ENCODE results near the gene HCFC1. TPM values are rescaled to one million over a fixed set of nuclear protein-coding genes. Genes with fewer than 3 reads are reported as not detected.

HCFC1 gene
- total and polyA plus RNA-seq, 9 donors, result 13.3 to 62.5 (median 43.2) TPM

DNA sequence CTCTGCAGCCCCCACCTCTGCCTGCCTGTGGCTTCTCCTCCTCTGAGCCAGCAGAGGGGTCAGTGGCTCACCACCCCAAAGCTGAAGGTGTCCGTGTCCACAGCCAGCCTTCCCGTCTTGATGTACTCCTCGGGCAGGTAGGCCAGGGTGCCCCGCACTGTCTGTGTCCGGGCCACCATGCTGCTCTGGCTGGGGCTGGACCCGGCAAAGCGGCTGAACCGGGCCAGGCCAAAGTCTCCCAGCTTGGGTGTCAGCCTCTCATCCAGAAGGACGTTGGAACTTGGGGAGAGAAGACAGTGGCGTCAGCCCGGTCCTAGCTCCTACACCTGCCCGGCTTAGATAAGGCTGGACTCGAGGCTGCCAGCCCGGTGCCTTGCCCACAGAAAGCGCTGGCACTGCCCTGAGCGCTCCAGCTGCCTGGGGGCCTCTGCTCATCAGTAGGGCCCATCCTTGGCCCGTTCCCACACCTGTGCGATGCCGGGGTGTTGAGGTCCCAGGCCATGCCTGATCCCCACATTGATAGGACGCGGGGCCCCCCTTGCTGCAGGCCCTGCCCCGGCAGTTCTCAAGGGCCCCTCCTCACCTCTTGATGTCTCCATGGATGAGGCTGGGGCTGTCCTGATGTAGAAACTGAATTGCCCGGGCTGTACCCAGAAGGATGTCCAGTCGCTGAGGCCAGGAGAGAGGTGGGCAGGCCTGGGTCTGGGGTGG, 44.9 kb upstream of the HCFC1 start:
- Histone ChIP-seq H3K27me3 (no peaks in the 10 kb centered on the region), H3K36me3 (no peaks in the 10 kb centered on the region), H3K4me1 (ENCODE audit: insufficient read depth) (no peaks in the 10 kb centered on the region), H3K27ac (no peak overlapping the region), H3K9me3 (no peaks in the 10 kb centered on the region), H3K4me3 (no peak overlapping the region)
- intact Hi-C loops (cut with DNase I), result loop anchor here in 2 of 4 donors (5.0 kb wide), 2 partner anchors 36 to 76 kb away; no protein-coding TSS in a partner anchor
- 85 to 91% (median 85%) methylated on average over 19 to 24 of the region's 24 CpGs for WGBS, 3 donors
- no peak for DNase-seq
- TF ChIP-seq EP300 (IDR thresholded peaks at IDR 0.05), result no peak
- TF ChIP-seq POLR2A (IDR thresholded peaks at IDR 0.05), result no peak
- no peak for TF ChIP-seq CTCF (IDR thresholded peaks at IDR 0.05)

GRCh38 chrX:154015581-154016264, 44.1 kb upstream of the HCFC1 start:
- H3K27me3 ChIP-seq, result no peaks in the 10 kb centered on the region

GRCh38 chrX:154014429-154015380, 43.1 kb upstream of the HCFC1 start:
- H3K4me1 ChIP-seq (ENCODE audit: insufficient read depth), result no peaks in the 10 kb centered on the region
- H3K27me3 ChIP-seq, result no peaks in the 10 kb centered on the region
- H3K36me3 ChIP-seq, result no peaks in the 10 kb centered on the region
- intact Hi-C loops (cut with DNase I), result loop anchor here in 2 of 4 donors (5.0 kb wide), 2 partner anchors 38 to 78 kb away; no protein-coding TSS in a partner anchor
- WGBS, 3 donors, result 84 to 86% (median 86%) methylated on average over 24 of the region's 24 CpGs
- TF ChIP-seq POLR2A (IDR thresholded peaks at IDR 0.05) (no peak), EP300 (IDR thresholded peaks at IDR 0.05) (no peak), CTCF (IDR thresholded peaks at IDR 0.05) (no peak)
- DNase-seq, result no peak
- no peak overlapping the region for H3K4me3 ChIP-seq
- no peak overlapping the region for H3K27ac ChIP-seq
- H3K9me3 ChIP-seq, result no peaks in the 10 kb centered on the region

More at GRCh38 chrX:154015581-154016264, 44.1 kb upstream of the HCFC1 start:
- intact Hi-C loops (cut with DNase I), result loop anchor here in 2 of 4 donors (5.0 kb wide), 2 partner anchors 37 to 77 kb away; no protein-coding TSS in a partner anchor
- no peaks in the 10 kb centered on the region for H3K4me1 ChIP-seq (ENCODE audit: insufficient read depth)
- no peak overlapping the region for H3K4me3 ChIP-seq
- no peak overlapping the region for H3K27ac ChIP-seq
- H3K9me3 ChIP-seq, result no peaks in the 10 kb centered on the region
- no peak for TF ChIP-seq POLR2A (IDR thresholded peaks at IDR 0.05)
- no peak for TF ChIP-seq EP300 (IDR thresholded peaks at IDR 0.05)
- no peak for TF ChIP-seq CTCF (IDR thresholded peaks at IDR 0.05)
- 68 to 77% (median 76%) methylated on average over 16 of the region's 16 CpGs for WGBS, 3 donors
- no peak for DNase-seq
- no peaks in the 10 kb centered on the region for H3K36me3 ChIP-seq

Data from ovary (tissue), 9 donors.